NCI-H748 treated with DMSO at 0.1 percent for 48 hours (cell line): ENCODE results near the gene ST6GALNAC3.
"Not testable (repeated sequence)": the region's sequence is repeated elsewhere in the genome, so short reads cannot be mapped to it uniquely, and the experiment has no call there.

ENCODE experiments used
- DNase-seq: peaks from one replicate; lab custom pipeline; 2025; lab: John Stamatoyannopoulos, UW

Gene ST6GALNAC3

GRCh38 chr1:76106719-76107235 lies 32.2 kb downstream of the ST6GALNAC3 start:
- no peak for DNase-seq

- no peak for DNase-seq
Observed at GRCh38 chr1:76109404-76109803, 34.9 kb downstream of the ST6GALNAC3 start.

- DNase-seq = no peak
Observed at GRCh38 chr1:76109901-76110560, 35.5 kb downstream of the ST6GALNAC3 start.

- DNase-seq = no peak
Observed at GRCh38 chr1:76110666-76111065, 36.1 kb downstream of the ST6GALNAC3 start.

- DNase-seq = not testable (repeated sequence)
Observed at GRCh38 chr1:76112321-76112720, 37.8 kb downstream of the ST6GALNAC3 start.

- no peak for DNase-seq
Observed at GRCh38 chr1:76113446-76113845, 38.9 kb downstream of the ST6GALNAC3 start.

GRCh38 chr1:76115171-76115570 lies 40.6 kb downstream of the ST6GALNAC3 start:
- DNase-seq = no peak

GRCh38 chr1:76121850-76122249 lies 47.3 kb downstream of the ST6GALNAC3 start:
- DNase-seq = no peak

- DNase-seq = no peak
Observed at GRCh38 chr1:76122271-76122670, 47.7 kb downstream of the ST6GALNAC3 start.

GRCh38 chr1:76123411-76124064 lies 49.0 kb downstream of the ST6GALNAC3 start:
- DNase-seq = not testable (repeated sequence)

- no peak for DNase-seq
Observed at GRCh38 chr1:76124196-76124595, 49.6 kb downstream of the ST6GALNAC3 start.

- DNase-seq = no peak
Observed at GRCh38 chr1:76125473-76126219, 51.1 kb downstream of the ST6GALNAC3 start.

- DNase-seq = no peak
Observed at GRCh38 chr1:76128096-76128495, 53.5 kb downstream of the ST6GALNAC3 start.

- DNase-seq = no peak
Observed at GRCh38 chr1:76129731-76130130, 55.2 kb downstream of the ST6GALNAC3 start.

GRCh38 chr1:76130992-76131391 lies 56.4 kb downstream of the ST6GALNAC3 start:
- DNase-seq = no peak

- DNase-seq = no peak
Observed at GRCh38 chr1:76133977-76134376, 59.4 kb downstream of the ST6GALNAC3 start.

- DNase-seq = no peak
Observed at GRCh38 chr1:76135835-76136234, 61.3 kb downstream of the ST6GALNAC3 start.

- DNase-seq = no peak
Observed at GRCh38 chr1:76136894-76137293, 62.3 kb downstream of the ST6GALNAC3 start.

- DNase-seq = no peak
Observed at GRCh38 chr1:76137746-76138145, 63.2 kb downstream of the ST6GALNAC3 start.

- DNase-seq = no peak
Observed at GRCh38 chr1:76138217-76138616, 63.7 kb downstream of the ST6GALNAC3 start.

GRCh38 chr1:76140227-76140626 lies 65.7 kb downstream of the ST6GALNAC3 start:
- no peak for DNase-seq

- no peak for DNase-seq
Observed at GRCh38 chr1:76141929-76142328, 67.4 kb downstream of the ST6GALNAC3 start.
